Neuron (in vitro differentiated cells): ENCODE measurements around the gene FBXW2.
"Not testable (repeated sequence)": the region's sequence is repeated elsewhere in the genome, so short reads cannot be mapped to it uniquely, and the experiment has no call there.

Experiments used
- H2AFZ ChIP-seq: one replicate; pipeline ENCODE4 v1.6.1; 2013; ENCODE audit warnings: low read depth, mild to moderate bottlenecking, inconsistent platforms, low read length, moderate library complexity
- H3K27me3 ChIP-seq: one replicate; pipeline ENCODE4 v1.6.1; 2013; ENCODE audit warnings: low read length; ENCODE audit not compliant: insufficient read depth
- H3K36me3 ChIP-seq: one replicate; pipeline ENCODE4 v1.6.1; 2013; ENCODE audit warnings: low read length; ENCODE audit not compliant: insufficient read depth
- H3K4me1 ChIP-seq: one replicate; pipeline ENCODE4 v1.6.1; 2013; ENCODE audit warnings: low read length; ENCODE audit not compliant: insufficient read depth
- H3K4me3 ChIP-seq: 2 replicates; pipeline ENCODE4 v1.5.1; 2013; ENCODE audit warnings: mild to moderate bottlenecking, low read length, moderate library complexity
- H3K9me3 ChIP-seq: one replicate; pipeline ENCODE4 v1.6.1; 2013; ENCODE audit warnings: low read length

Gene FBXW2

DNA sequence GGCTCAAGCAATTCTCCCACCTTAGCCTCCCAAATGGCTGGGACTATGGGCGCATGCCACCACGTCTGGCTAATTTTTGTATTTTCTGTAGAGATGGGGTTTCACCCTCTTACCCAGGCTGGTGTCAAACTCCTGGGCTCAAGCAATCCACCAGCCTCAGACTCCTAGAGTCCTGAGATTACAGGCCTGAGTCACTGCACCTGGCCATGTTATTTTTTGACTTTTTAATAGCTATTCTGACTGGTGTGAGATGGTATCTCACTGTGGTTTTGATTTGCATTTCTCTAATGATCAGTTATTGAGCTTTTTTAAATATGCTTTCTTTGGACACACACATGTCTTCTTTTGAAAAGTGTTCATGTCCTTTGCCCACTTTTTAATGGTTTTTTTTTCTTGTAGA is 38.2 kb downstream of the FBXW2 start:
- Histone ChIP-seq H3K9me3 (no peaks in the 10 kb centered on the region), H2AFZ (no peak overlapping the region), H3K4me3 (no peak overlapping the region), H3K36me3 (peaks cover 18% of the 10 kb centered on the region), H3K4me1 (no peaks in the 10 kb centered on the region), H3K27me3 (no peaks in the 10 kb centered on the region)

GRCh38 chr9:120750421-120750820 is 42.8 kb downstream of the FBXW2 start:
- Histone ChIP-seq H3K4me1 (no peaks in the 10 kb centered on the region), H3K36me3 (no peaks in the 10 kb centered on the region), H3K9me3 (peaks cover 3% of the 10 kb centered on the region), H2AFZ (no peak overlapping the region), H3K4me3 (no peak overlapping the region), H3K27me3 (no peaks in the 10 kb centered on the region)

DNA sequence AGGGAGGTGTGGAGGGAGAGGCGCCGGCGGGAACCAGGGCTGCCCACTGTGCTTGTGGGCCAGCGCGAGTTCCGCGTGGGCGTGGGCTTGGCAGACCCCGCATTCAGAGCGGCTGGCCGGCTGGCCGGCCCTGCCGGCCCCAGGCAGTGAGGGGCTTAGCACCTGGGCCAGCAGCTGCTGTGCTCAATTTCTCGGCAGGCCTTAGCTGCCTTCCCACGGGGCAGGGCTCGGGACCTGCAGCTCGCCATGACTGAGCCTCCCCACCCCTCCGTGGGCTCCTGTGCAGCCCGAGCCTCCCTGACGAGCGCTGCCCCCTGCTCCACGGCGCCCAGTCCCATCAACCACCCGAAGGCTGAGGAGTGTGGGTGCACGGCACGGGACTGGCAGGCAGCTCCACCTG is 46.9 kb downstream of the FBXW2 start:
- H3K9me3 ChIP-seq, H3K36me3 ChIP-seq, H3K27me3 ChIP-seq, H2AFZ ChIP-seq, H3K4me1 ChIP-seq, H3K4me3 ChIP-seq: not testable (repeated sequence)

DNA sequence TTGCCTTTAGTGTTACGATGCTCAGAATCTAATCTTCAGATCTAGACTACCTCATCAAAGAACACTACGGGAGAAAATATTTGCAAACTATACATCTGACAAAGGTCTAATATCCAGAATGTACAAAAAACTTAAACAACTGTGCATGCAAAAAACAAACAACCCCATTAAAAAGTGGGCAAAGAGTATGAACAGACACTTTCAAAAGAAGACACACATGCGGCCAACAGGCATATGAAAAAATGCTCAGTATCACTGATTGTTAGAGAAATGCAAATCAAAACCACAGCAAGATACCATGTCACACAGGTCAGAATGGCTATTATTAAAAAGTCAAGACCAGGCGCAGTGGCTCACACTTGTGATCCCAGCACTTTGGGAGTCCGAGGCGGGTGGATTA is 47.9 kb downstream of the FBXW2 start:
- Histone ChIP-seq H3K36me3 (no peaks in the 10 kb centered on the region), H3K9me3 (peaks cover 3% of the 10 kb centered on the region), H2AFZ (no peak overlapping the region), H3K4me3 (no peak overlapping the region), H3K27me3 (no peaks in the 10 kb centered on the region), H3K4me1 (no peaks in the 10 kb centered on the region)

DNA sequence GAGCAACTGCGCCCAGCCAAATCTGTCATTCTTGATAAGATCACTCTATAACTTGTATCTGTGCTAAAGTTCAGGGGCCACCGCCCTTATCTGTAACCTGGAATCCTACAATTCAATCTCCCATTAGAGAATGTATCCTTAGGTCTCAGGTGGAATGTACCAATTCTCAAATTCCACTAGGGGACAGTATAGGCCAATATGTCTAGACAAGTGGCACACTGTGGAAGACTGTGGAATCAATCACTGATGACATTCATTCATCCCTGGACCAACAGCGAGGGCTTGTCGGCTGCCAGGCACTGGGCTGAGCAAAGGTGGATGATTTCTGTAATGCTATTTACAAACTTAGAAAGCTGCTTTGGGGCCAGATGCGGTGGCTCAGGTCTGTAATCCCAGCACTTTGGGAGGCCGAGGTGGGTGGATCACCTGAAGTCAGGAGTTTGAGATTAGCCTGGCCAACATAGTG is 50.2 kb downstream of the FBXW2 start:
- no peaks in the 10 kb centered on the region for H3K27me3 ChIP-seq
- H3K36me3 ChIP-seq, result no peaks in the 10 kb centered on the region
- H3K9me3 ChIP-seq, result peaks cover 3% of the 10 kb centered on the region
- H3K4me1 ChIP-seq, result no peaks in the 10 kb centered on the region
- H3K4me3 ChIP-seq, result no peak overlapping the region
- H2AFZ ChIP-seq, result no peak overlapping the region

- H3K36me3 ChIP-seq, result no peaks in the 10 kb centered on the region
- no peak overlapping the region for H3K4me3 ChIP-seq
- no peaks in the 10 kb centered on the region for H3K27me3 ChIP-seq
- peaks cover 3% of the 10 kb centered on the region for H3K9me3 ChIP-seq
- H3K4me1 ChIP-seq, result no peaks in the 10 kb centered on the region
- no peak overlapping the region for H2AFZ ChIP-seq
Measured at GRCh38 chr9:120741701-120742100, 51.5 kb downstream of the FBXW2 start.

DNA sequence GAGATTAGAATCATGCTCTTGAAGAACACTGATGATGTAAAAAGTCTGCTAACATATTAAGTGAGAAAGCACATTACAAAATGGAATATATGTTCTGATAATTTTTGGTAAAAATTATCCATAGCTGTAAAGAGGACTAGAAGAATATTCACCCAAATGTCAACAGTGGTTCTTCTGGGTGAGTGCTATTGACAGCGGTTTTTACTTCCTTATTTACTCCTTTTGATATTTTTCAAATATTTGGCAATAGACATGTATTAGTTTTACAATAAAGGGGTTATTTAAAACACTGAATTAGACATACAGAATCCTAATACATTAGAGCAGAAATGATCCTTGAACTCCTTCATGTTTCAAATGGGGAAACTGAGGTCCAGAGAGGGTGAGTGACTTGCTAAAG is 52.0 kb downstream of the FBXW2 start:
- no peak overlapping the region for H3K4me3 ChIP-seq

GRCh38 chr9:120740132-120740531 is 53.1 kb downstream of the FBXW2 start:
- no peak overlapping the region for H2AFZ ChIP-seq
- no peaks in the 10 kb centered on the region for H3K27me3 ChIP-seq
- H3K36me3 ChIP-seq, result no peaks in the 10 kb centered on the region
- H3K4me1 ChIP-seq, result no peaks in the 10 kb centered on the region
- H3K9me3 ChIP-seq, result no peaks in the 10 kb centered on the region
- H3K4me3 ChIP-seq, result no peak overlapping the region

More for the DNA sequence above, 52.0 kb downstream of the FBXW2 start:
- H3K4me1 ChIP-seq, result no peaks in the 10 kb centered on the region
- H2AFZ ChIP-seq, result no peak overlapping the region
- H3K27me3 ChIP-seq, result no peaks in the 10 kb centered on the region
- H3K9me3 ChIP-seq, result peaks cover 3% of the 10 kb centered on the region
- no peaks in the 10 kb centered on the region for H3K36me3 ChIP-seq

GRCh38 chr9:120737416-120738165 is 55.6 kb downstream of the FBXW2 start:
- H3K9me3 ChIP-seq, result no peaks in the 10 kb centered on the region
- no peaks in the 10 kb centered on the region for H3K36me3 ChIP-seq
- no peaks in the 10 kb centered on the region for H3K27me3 ChIP-seq
- H3K4me1 ChIP-seq, result no peaks in the 10 kb centered on the region
- no peak overlapping the region for H2AFZ ChIP-seq
- H3K4me3 ChIP-seq, result no peak overlapping the region

DNA sequence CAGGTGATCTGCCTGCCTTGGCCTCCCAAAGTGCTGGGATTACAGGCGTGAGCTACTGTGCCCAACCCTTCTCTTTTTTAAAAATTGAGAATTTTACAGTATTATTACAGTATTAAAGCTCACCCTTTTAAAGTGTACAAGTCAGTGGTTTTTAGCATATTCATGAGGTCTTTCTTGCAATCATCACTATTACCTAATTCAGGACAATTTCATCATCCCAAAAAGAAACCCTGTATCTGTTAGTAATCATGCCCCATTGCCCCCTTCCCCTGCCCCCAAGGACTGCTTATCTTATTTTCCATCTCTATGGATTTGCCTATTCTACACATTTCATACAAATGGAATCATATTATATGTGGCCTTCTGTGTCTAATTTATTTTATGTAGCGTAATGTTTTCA is 56.3 kb downstream of the FBXW2 start:
- H3K27me3 ChIP-seq, result no peaks in the 10 kb centered on the region
- H3K4me1 ChIP-seq, result no peaks in the 10 kb centered on the region
- H3K4me3 ChIP-seq, result no peak overlapping the region
- H3K36me3 ChIP-seq, result no peaks in the 10 kb centered on the region
- H2AFZ ChIP-seq, result no peak overlapping the region
- H3K9me3 ChIP-seq, result no peaks in the 10 kb centered on the region

DNA sequence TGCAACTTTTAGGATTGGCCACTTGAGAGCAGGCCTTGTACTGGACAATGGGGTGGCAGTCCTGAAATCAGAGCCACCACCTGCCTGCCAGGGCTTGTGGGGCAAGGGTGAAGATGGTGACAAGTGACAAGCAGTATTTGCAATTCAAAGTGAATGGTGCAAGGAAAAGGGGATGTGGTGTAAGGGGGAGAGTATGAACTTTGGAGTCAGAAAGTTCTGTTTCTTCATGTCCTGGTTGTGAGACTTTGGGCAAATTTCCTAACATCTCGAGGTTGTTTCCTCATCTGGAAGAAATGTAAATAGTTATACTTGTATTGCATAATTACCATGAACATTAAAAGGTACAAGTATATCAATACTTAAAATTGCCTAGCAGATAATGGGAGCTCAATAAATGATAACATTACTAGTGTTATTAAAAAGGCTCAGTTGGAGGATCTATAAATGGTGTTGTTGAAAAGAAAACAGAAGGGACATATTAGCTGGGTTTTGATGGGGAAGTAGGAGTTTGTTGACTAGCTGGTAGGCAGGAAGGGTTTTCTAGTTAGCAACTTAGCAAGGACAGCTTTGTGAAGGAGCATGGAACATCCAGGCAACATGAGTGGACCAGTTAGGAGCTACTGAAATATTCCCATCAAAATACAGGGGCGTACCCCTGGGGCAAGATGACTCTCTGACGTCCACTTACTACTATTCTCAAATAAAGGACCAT is 57.6 kb downstream of the FBXW2 start:
- H2AFZ ChIP-seq, result no peak overlapping the region
- H3K4me3 ChIP-seq, result no peak overlapping the region
- no peaks in the 10 kb centered on the region for H3K27me3 ChIP-seq
- H3K4me1 ChIP-seq, result peaks cover 5% of the 10 kb centered on the region
- H3K36me3 ChIP-seq, result no peaks in the 10 kb centered on the region
- no peaks in the 10 kb centered on the region for H3K9me3 ChIP-seq

GRCh38 chr9:120734607-120735410 is 58.4 kb downstream of the FBXW2 start:
- Histone ChIP-seq H3K27me3 (no peaks in the 10 kb centered on the region), H3K4me1 (peaks cover 6% of the 10 kb centered on the region), H3K9me3 (no peaks in the 10 kb centered on the region), H3K4me3 (no peak overlapping the region), H3K36me3 (no peaks in the 10 kb centered on the region), H2AFZ (no peak overlapping the region)

DNA sequence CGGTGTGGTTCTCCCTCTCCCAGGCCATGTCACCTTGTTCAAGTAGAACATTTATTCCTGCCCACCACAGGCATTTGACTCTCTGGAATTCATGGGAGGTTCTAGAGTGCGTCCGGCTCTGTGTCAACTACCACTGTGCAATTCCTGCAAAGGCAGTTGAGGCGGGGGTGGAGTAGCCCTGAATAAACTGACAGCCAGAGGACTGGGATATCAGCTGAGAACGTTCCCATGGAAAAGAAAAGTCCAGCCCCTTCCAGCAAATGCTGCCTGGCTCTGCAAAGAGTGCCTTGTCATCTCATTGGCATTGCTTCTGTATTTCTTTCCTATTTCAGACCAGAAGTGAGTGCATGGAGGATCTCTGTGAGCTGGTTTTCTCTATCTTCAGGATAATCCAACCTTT is 60.0 kb downstream of the FBXW2 start:
- H3K27me3 ChIP-seq, result no peaks in the 10 kb centered on the region
- H2AFZ ChIP-seq, result no peak overlapping the region
- no peaks in the 10 kb centered on the region for H3K36me3 ChIP-seq
- peaks cover 6% of the 10 kb centered on the region for H3K4me1 ChIP-seq
- no peaks in the 10 kb centered on the region for H3K9me3 ChIP-seq
- H3K4me3 ChIP-seq, result no peak overlapping the region
